ENCODE measurements around the gene NUDT17.

The NUDT17 gene

GRCh38 chr1:145891587-145892485 is 46.4 kb downstream of the NUDT17 start:
- peak; percentile 99 to 100 for DNase-seq

DNA sequence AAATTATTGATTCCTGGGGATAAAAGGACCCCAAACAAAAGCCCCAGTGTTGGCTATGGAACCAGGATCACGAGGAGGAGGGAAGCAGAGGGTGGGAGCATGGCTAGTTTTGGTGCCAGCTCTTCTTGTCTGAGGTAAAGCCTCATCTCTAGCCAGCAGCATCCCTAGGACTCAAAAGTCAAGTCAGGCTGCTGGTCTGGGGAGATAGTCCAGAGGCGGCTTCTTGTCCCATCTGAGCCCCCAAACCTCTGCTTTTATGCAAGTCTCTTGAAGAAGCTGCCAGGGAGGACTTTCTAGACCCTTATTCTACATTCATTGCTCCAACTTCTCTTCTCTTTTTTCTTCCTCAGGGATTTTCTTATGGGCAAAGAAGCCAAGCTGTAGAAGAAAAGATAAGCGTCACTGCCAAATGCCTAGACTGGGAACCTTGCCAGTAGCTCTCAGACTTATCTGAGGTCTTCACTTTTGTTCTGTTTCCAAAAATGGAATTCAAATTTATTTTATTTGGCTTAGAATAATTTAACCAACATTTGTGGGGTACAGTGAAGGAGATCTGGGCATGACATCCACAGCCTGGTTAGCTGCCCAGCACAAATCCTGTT is 47.2 kb downstream of the NUDT17 start:
- DNase-seq = no peak

GRCh38 chr1:145893306-145894055 is 48.1 kb downstream of the NUDT17 start:
- DNase-seq = no peak

DNA sequence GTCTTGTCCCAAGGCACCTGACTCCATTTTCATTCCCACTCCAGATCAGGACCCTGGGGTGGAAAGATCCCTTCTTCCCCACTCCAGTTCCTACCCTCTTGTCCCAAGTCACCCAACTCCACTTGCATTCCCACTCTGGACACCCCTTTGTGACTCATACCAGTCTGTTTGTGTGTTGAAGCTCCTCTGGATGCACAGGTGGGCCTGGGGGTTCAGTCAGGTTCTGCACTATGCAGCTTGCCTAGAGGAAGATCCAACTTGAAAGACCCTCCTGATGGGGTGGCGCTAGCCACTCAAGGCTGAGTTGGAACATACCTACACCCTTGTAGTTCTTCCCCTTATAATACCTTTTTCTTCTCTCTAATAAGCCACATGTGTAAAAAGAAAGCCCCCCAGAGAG is 50.0 kb downstream of the NUDT17 start:
- DNase-seq = no peak

DNA sequence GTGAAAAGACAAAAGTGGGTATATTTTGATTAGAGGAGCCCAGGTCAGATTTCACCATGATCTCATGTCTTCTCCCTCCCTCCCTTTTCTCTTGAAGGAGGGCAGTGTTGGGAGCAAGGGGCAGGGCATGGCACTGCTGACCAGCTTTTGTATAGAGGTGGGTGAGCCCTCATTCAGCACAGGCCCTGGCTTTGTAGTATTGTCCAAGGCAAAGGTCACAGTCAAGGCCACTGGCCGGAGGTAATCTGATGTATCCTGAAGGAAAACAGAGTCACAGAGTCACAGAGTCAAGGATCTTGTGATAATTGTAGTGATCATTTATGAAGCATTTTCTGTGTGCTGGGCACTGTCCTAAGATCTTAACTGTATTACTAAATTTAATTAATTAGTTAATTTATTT is 52.5 kb downstream of the NUDT17 start:
- no peak for DNase-seq

All from NCI-H526 (cell line).